PFSK-1 (cell line): ENCODE data around the gene ILDR2.

Experiments
- FOXP2 ChIP-seq: optimal IDR thresholded peaks from 2 replicates; pipeline ENCODE3; 2011; ENCODE audit warnings: borderline replicate concordance, control low read depth, inconsistent platforms; ENCODE audit not compliant: insufficient read depth; ENCODE audit errors: extremely low read length, extremely low read depth
- POLR2AphosphoS5 ChIP-seq: IDR thresholded peaks from 2 replicates; pipeline ENCODE4 v1.6.1; 2012; ENCODE audit warnings: low read depth, mild to moderate bottlenecking, control low read depth, low read length, moderate library complexity
- REST ChIP-seq, 2 experiments: IDR thresholded peaks; 2 replicates each; pipeline versions ENCODE4 v1.6.1 to v1.8.0; 2011 to 2012; ENCODE audit warnings: low read depth in 2 of 2, low read length in 2 of 2, control low read depth in 1 of 2, inconsistent platforms in 1 of 2, mild to moderate bottlenecking in 1 of 2, moderate library complexity in 1 of 2; ENCODE audit not compliant: insufficient read depth in 1 of 2
- SIN3A ChIP-seq: IDR thresholded peaks from 2 replicates; pipeline ENCODE4 v1.6.1; 2012; ENCODE audit warnings: mild to moderate bottlenecking, low read length, moderate library complexity, borderline replicate concordance; ENCODE audit not compliant: insufficient read depth
- TAF1 ChIP-seq: IDR thresholded peaks from 2 replicates; pipeline ENCODE4 v1.6.1; 2012; ENCODE audit warnings: low read length, control low read depth, borderline replicate concordance; ENCODE audit not compliant: insufficient read depth

Gene ILDR2

GRCh38 chr1:167011560-167012191 lies 36.3 kb upstream of the ILDR2 start:
- TF ChIP-seq SIN3A (no peak), FOXP2 (no peak), TAF1 (no peak), REST (IDR thresholded peaks at IDR 0.05; ENCODE audit: insufficient read depth in 1 of 2, low read depth in 2 of 2, low read length in 2 of 2) (no peak), POLR2AphosphoS5 (no peak)

GRCh38 chr1:167003711-167004110 lies 28.4 kb upstream of the ILDR2 start:
- TF ChIP-seq FOXP2, result no peak
- TF ChIP-seq TAF1, result no peak
- no peak for TF ChIP-seq SIN3A
- TF ChIP-seq POLR2AphosphoS5, result no peak
- no peak for TF ChIP-seq REST (IDR thresholded peaks at IDR 0.05; ENCODE audit: insufficient read depth in 1 of 2, low read depth in 2 of 2, low read length in 2 of 2)

- TF ChIP-seq POLR2AphosphoS5, result no peak
Observed at GRCh38 chr1:167002354-167002753, 27.0 kb upstream of the ILDR2 start.

GRCh38 chr1:167000546-167000945 lies 25.2 kb upstream of the ILDR2 start:
- TF ChIP-seq FOXP2, result no peak

- TF ChIP-seq TAF1 (no peak), FOXP2 (no peak), REST (IDR thresholded peaks at IDR 0.05; ENCODE audit: insufficient read depth in 1 of 2, low read depth in 2 of 2, low read length in 2 of 2) (no peak), SIN3A (no peak), POLR2AphosphoS5 (no peak)
Observed at GRCh38 chr1:166999500-167000055, 24.2 kb upstream of the ILDR2 start.

GRCh38 chr1:166999075-166999474 lies 23.7 kb upstream of the ILDR2 start:
- no peak for TF ChIP-seq SIN3A

GRCh38 chr1:166988974-166989515 lies 13.7 kb upstream of the ILDR2 start, which contains the start of gene MAEL:
MAEL (plus strand) TSS chr1:166989280; CDS start chr1:166989353, 73 bp downstream.
- TF ChIP-seq SIN3A (no peak), REST (IDR thresholded peaks at IDR 0.05; ENCODE audit: insufficient read depth in 1 of 2, low read depth in 2 of 2, low read length in 2 of 2) (no peak), TAF1 (no peak), FOXP2 (no peak), POLR2AphosphoS5 (no peak)
